HG02642 (cell line): ENCODE data around the gene ZNF692.
"Not testable (repeated sequence)": the region's sequence is repeated elsewhere in the genome, so short reads cannot be mapped to it uniquely, and the experiment has no call there.

Source experiments
- ATAC-seq: cut with Tn5 transposase; IDR thresholded peaks from one replicate; pipeline ENCODE4 v1.9.1; 2021; ENCODE audit warnings: mild to moderate bottlenecking; ENCODE audit not compliant: unreplicated experiment, poor library complexity

Gene ZNF692

DNA sequence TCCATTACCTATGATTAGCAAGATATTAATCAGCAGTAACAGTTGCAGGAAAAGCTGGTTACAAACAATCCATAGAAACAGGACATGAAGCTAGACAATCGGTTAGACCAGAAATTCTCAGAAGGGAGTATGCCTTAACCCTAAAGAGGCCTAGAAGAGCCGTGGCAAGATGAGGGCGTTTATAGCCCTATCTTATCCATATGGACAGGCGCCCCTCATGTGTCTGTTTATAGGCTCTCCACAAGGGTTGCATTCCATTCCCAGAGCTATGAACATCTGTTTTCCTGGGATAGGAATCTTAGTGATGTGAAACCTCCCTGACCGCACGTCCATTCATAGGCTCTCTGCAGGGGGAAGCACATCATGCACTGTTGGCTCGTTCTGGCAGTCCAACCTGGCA is 23.5 kb upstream of the ZNF692 start:
- not testable (repeated sequence) for ATAC-seq

DNA sequence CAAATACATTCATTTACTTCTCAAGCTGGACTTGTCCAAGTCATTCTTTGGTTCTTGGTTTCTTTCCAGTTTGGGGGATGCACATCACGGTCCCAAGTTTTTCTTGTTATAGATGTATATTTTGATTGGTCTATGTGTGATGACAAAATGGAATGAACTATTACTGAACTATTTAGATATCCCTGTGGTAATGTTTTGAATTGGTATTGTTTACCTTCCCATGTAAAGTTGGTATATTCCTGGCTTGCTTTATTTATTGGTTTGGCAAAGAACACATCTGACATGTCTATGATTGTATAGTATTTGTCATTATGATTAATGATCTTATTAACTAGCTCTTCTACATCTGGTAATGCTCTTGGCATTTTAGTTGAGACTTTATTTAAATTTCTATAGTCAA is 22.4 kb upstream of the ZNF692 start:
- no peak for ATAC-seq

DNA sequence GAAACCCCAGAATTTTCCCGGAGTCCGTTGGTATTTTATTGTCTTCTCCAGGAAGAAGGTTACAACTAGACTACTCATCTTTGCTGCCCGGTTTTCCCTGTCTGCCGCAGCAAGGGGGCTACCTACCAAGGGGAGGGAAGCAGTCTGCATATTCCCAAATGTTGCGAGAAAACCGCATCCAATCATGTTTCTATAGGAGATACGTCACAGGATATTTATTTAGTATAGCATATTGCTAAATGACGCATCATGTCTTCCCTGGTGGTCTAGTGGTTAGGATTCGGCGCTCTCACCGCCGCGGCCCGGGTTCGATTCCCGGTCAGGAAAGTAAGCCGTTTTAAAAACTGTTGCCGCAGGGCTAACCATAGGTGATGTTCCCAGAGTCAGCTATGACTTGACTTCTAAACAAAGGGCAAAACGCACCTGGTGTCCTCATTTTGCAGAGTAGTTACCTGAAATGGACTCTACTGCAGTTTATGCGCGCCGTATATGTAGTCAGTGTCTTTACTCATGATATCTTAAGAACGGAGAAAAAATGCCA is 15.2 kb upstream of the ZNF692 start:
- ATAC-seq, result peak; percentile 70

DNA sequence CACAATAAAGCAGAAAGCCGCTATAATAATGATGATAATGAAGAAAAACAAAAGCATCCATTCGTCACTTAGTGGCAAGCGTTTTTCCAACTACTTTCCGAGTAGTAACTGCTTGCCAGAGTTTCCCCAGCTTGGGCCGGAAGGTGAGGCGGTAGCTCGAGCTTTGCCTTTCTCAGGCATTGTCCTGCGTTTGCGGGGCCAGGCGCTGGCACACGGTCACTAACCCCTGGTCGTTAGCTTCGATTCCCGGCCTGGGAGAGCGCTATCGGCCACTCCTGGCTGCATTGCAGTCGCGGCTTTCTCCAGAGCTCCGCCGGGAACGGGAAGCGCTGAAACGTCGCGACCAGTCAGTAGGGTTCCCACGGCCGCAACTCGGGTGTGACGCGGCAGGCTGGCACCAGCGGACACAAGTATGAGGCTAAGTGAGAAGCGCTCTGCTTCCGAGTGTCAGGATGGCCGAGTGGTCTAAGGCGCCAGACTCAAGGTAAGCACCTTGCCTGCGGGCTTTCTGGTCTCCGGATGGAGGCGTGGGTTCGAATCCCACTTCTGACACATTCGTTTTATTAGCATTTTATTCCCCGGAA is 14.6 kb upstream of the ZNF692 start:
- ATAC-seq, result peak; percentile 85

DNA sequence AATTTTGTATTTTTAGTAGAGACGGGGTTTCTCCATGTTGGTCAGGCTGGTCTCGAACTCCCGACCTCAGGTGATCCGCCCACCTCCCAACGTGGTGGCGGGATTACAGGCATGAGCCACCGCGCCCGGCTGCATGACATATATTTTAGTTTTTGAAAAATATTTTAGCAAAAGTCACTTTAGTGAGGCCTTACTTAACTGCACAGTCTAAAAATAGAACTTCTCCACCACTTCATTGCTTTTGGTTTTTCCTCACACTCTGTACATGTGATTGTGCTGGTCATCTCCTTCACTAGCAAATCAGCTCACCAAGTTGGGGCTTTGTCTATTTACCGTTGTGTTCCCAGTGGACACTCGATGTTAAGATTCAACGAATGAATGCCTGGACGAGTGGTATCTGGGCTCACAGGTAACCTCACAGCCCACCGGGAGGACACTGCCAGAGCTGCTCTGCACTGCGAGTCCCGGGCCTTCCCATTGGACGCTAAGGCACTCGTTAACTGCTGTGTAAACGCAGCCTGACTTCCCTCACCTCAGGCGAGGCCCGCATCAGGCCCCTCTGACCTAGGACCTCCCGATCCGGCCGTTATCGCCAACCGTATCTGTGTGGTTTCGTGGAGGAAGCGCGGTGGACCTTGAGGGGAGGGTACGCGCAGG is 14.0 kb upstream of the ZNF692 start:
- peak; percentile 46 for ATAC-seq

DNA sequence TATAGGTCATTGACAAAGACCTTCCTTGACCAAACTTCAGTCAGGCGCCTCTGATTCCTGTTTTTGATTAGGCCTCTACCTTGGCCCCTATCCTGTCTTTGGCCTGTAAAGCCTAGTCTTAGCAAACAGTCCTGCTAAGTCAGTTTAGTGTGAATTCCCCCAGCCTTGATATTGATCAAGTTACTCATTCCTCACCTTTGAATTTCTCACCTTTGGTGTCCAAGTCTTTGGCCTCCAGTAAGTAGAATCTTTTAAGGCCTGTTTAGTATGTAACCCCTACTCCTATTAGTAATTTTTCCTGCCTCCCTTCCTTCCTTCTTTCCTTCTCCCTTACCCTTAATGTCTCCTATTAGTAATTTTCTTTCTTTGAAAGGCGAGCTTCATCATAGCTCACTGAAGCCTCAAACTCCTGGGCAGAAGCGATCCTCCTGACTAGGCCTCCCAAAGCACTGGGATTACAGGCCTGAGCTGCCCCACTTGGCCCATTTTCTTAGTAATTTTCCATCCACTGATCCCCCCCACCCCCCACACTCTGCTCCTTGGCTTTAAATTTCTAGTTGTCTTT is 13.0 kb upstream of the ZNF692 start:
- no peak for ATAC-seq

DNA sequence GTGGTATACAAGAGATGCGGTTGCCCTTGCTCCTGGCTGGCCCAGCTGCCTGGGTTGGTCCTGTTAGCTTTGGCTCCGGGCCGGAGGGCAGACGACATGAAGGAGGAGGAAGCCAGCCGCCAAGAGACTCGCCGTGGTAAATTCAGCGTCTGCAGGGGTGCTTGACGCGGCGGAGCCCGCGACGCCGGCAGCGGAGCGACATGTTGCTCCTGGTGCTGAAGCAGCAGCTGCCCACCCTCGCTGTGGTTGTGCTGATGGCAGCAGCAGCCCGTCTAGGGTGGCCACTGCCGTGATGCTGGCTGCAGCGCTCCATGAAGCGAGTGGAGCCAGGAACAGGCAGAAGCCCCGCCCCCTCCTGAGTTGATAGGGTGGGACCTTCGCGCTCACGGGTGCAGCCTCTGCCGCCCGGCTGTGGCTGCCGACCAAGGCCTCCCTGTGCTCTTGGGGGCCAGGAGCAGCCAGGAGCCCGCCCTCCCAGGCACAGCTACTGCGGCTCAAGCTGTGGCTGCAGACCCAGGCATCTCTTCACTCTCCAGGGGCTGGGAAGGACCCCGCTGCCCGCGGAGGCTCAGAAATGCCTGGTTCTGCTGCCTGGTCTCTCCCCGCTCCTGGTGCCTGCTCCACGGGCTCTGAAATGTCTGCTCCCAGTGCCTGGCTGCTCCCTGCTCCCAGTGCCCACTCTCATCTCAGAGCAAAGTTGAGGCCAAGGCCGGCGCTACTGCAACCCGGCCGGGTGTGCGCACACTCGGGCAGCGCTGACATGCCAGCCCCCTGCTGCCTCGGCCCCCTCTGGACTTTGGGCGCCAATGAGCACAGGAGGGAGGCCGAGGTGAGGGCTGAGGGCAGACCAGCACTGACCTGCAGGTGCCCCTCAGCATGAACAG is 4.4 kb upstream of the ZNF692 start:
- ATAC-seq, result peak; percentile 68

DNA sequence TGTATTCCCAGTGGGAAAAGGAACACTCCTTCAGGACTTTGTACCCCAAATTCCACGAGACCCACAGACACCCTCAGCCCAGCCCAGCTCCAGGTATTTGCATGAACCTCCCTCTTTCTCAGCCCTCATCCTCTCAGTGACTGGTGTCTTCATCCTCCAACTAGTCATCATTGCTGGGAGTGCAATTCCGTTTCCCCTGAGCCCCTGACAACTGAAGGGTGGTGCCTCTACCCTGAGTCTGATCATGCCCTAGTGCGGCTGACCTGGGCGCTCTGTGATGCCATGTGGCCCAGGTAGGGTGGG is 3.8 kb upstream of the ZNF692 start:
- ATAC-seq, result peak; percentile 3

DNA sequence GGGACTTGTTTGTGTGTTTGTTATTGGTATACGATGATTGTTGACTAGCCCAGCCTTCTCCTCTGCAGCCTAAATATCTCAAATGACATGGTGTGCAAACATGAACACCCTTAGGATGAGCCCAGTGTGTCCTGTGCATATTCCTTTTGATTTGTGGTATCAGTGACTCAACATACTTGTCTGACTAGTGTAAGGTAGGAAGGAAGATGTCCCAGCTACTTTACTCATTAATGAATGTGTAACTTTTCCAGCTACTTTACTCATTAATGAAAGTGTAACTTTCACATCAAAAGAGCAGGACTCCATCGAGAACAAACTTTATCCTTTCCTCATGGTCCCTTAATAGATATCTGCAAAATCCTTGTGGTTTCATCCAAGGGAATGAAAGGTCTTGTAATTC is 2.7 kb upstream of the ZNF692 start:
- no peak for ATAC-seq

DNA sequence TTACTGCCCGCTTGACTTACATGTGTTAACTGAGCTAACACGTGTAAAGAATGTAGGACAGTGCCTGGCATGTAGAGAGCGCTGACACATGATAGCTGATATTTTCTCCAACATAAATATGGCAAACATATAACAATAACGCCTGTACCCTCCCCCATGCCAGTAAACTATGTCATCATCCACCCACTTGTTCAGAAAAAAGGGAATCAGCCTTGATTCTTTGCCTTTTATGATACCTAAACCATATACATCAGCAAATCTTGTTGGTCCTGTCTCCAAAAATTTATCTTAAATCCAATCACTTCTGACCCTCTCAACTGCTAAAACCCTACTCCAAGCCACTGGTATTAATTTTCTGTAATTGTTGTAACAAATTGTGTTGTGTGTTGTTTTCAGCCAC is 1.1 kb upstream of the ZNF692 start:
- no peak for ATAC-seq

DNA sequence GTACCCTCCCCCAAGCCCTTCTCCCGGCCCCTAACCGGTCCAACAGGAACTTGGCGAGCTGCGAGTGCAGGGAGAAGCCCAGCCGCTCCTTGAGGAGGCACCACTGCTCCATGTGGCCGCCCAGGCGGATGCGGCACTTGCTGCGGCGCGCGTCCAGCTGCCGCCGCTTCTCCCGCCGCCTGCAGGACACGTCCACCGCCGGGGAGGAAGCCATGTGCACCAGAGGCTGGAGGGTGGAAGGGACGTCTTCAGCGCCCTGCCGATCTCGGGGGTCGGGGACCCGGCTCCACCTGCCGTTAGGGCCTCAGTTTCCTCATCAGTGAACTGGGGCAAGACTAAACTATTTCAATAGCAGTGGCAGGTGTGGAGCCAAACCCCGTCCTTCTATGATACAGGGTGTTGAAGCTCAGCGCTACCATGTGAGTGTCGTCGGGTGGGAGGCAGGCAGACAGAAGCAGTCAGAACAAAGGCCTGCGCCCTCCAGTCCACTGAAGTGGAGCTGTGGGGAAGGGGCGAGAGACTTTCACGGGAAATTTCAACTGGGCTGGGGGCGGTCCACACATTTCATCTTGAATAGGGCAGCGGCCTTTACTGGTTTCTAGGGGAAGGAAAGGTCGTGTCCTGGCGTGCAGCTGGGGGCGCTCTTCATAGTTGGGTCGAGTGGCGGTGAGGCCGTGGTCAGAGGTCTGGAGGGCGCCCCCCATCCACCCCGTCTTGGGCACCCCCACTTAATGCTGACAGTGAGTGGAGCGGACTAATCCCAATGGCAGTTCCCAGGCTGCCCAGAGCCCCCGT is 592 bp downstream of the ZNF692 start:
- ATAC-seq, result peak; percentile 43

DNA sequence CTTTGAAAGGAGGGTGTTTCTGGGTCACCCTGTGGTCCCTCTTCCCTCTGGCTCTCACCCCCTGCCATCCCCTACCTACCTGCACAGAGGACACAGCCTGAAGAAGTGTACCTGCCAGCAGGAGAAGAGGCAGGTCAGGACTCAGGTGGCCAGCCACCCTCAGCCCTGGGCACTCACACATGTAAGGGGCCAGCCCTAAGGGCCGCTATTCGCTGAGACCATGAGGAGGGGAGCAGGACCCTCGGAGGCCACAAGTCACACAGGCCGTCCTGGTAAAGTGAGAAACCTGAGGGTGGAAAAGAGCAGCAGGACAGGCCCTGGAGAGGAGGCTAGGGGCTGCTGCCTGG is 1.2 kb downstream of the ZNF692 start:
- ATAC-seq, result no peak

DNA sequence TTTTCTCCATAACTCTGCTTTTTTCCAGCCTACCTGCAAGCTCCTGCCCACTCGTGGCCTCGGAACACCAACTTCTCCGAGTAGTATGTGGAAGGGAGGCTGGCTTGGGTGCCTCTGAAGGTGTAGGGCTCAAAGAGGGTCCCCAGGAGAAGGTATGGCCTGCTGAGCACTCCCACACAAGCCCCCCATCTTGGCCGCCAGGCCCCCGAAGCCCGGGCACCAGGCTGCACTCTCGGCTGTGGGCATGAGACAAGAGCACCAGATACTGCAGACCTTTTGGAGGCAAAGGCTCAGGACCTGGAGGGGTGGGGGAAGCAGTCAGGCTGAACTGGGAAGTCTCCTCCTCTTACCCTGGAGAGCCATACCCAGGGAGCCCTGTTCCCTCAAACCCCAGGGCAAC is 1.7 kb downstream of the ZNF692 start:
- no peak for ATAC-seq

DNA sequence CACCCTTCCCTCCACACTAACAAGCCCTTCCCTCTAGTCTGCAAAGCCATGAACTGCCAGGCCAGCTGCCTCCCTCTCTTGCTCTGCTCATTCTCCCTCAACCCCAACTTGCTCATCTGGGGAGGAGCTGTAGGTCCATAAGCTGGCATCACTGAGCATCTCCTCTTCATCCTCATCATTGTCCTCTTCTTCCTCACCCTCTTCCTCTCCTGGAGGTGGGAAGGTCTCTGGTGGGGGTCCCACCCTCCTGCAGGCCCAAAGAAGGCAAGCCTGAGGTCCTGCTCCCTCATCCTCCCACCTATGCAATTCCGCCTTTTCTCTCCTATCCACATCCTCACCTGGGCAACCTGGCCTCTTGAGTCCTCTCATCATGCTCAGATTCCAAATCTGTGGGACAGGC is 2.7 kb downstream of the ZNF692 start:
- ATAC-seq, result no peak

DNA sequence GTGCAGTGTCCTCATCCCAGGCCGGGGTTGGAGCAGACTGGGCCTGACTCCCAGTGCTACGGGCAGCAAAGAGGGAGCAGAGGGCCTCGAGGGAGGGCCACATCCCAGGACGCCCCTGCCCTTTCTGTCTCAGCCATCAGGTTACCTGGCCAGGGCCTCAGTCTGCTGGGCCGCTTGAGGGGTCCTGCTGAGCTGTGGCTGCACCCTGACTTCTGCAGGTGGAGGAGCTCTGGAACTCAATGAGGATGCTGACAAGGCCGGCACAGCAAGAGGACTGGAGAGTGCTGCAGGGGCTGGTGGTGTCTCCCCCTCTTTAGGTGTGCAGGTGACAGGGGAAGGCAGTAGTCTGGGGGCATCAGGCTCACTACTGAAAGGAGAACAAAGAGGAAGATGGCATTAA is 3.3 kb downstream of the ZNF692 start:
- ATAC-seq, result no peak

DNA sequence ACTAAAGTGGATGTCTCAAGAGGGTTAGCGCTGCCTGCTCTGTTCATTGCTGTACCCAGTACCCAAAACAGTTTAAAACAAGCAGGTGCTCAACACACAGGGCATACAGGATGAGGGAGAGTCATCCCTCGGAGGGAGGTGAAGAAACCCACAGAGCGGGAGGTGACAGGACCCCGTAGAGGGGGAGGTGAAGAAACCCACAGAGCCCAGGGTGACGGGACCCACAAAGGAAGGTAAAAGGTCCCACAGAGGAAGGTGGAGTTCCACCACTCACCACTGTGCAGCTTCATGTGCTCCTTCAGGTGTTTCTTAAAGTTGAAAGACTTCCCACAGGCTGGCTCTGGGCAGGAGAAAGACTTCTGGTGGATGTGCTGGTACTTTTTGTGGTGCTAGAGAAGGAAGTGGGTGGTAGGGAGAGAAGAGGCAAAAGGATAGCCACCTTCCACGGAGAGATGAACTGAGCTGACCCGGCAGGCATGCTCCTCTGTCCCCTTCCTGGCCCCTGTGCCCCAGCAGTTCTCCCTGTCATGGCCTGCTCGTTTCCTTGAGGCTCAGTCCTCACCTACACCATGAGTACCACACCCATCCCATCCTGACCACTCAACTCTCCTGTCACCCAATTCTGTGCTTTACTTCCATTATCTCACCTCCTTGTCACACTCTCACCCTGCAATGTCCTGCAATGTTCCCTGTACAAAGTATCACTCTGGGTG is 5.1 kb downstream of the ZNF692 start:
- no peak for ATAC-seq

DNA sequence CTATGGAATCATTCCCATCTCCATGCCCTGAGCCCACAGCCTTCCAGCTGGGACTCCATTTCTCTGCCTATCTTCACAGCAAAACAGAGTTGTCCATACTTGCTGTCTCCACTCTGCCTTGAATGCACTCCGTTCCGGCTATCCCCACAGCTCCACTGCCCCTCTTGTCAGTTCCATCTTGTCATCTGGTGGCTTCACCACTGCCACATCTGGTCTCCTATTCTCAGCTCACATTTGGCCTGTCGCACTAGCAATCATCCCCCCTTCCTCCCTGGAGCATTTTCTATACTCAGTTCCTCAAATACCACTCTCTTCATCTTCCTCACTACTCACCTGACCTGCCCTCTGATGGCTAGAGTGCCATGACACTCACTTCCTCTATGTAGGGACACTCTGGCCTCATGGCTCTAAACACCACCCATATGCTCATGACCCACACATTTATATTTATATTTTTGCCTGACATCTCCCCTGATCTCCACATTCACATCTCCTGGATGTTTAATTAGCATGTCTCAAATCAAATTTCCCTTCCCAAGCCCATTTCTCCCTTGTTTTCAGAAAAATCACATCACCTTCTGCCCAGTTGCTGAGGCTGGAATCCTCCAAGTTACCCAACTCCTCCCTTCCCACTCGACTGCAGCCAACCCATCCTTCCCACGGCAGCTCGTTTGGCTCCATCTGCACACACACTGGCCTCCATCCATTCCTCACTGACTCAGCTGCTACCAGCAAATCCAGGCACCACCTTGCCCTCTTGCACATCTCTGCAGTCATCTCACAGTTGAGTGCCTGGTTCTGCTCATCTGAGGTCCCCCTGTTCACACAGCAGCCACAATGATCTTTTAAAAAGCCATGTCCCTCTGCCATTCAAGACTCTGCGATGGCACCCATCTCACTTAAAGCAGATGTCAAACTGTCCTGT is 6.1 kb downstream of the ZNF692 start:
- no peak for ATAC-seq

DNA sequence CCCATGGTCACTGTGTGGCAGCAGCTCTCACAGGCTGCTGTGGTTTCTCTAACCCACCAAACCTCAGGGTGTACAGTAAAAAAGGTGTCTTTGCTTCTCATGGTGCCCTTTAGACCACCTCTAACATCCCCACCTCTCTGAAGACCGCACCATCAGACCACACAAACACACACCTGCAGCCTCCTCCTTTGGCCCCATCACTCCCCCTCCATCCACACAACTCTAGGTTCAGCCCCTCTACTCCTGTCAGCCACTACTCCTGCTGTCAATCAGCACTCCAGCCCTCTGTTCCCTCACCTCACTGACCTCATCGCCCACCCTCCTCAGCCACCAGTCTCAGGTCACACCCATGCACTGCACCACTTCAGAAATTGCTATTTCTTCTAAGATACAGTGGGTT is 7.5 kb downstream of the ZNF692 start:
- no peak for ATAC-seq
